A549 (cell line): ENCODE data around the gene WDHD1.

Experiments
- RAD21 ChIP-seq, 2 experiments: fragments of >200 bp in 1 of 2; sonication (Bioruptor Twin) in 1 of 2; formaldehyde crosslinking in 1 of 2; IDR thresholded peaks in 1 of 2; conservative IDR thresholded peaks in 1 of 2; 2 replicates in 1 of 2; 3 replicates in 1 of 2; pipeline ENCODE4 v1.6.1; 2012 to 2018; ENCODE audit warnings: inconsistent platforms in 1 of 2
- TF ChIP-seq, protein P1 (sequence below): fragments of >200 bp; sonication (Bioruptor Twin); formaldehyde crosslinking; IDR thresholded peaks from 3 replicates; pipeline ENCODE4 v1.5.1; 2016

DNA sequence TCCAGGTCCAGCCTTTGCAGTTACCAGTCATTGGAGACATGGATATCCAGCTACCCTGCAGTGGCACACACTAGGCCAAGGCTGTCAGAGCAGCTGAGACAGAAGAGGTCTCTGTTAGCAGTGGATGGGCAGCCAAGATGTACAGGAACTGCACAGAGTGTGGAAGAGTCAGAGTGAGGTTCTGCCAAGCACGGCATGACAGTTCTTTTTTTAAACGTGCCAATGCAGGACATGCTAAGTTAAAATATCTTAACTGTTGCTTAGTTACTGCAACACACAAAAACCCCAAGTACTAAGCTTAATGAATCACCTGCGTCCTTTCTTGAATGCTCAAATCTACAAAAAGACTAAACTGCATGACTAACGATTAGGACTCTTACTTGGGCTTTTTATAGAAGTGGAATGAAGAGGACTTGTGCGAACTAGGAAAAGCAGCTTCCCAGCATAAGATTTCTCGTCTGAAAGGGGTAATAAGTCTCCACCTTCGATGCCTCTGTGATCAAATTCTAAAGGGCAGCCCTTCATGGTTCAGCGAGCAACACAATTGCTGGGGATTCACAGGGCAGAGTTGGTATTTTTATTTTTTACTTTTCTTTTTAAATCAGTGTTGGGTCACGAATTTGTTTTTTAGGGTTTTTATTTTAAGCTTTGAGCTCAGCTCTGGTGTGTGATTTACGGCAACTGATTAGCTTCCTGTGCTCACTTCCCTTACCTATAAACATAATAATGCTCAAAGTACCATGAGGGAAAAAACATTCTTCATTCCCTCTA, 45.2 kb upstream of the WDHD1 start:
- TF ChIP-seq, protein P1, sequence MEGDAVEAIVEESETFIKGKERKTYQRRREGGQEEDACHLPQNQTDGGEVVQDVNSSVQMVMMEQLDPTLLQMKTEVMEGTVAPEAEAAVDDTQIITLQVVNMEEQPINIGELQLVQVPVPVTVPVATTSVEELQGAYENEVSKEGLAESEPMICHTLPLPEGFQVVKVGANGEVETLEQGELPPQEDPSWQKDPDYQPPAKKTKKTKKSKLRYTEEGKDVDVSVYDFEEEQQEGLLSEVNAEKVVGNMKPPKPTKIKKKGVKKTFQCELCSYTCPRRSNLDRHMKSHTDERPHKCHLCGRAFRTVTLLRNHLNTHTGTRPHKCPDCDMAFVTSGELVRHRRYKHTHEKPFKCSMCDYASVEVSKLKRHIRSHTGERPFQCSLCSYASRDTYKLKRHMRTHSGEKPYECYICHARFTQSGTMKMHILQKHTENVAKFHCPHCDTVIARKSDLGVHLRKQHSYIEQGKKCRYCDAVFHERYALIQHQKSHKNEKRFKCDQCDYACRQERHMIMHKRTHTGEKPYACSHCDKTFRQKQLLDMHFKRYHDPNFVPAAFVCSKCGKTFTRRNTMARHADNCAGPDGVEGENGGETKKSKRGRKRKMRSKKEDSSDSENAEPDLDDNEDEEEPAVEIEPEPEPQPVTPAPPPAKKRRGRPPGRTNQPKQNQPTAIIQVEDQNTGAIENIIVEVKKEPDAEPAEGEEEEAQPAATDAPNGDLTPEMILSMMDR = no peak
- TF ChIP-seq RAD21 (conservative IDR thresholded peaks at IDR 0.05 in 1 of 2, IDR thresholded peaks at IDR 0.05 in 1 of 2) = no peak
